Measurements from ENCODE around the gene PITPNM1. TPM values are rescaled to one million over a fixed set of nuclear protein-coding genes. Genes with fewer than 3 reads are reported as not detected.
"Not testable (repeated sequence)": the region's sequence is repeated elsewhere in the genome, so short reads cannot be mapped to it uniquely, and the experiment has no call there.

PITPNM1 gene
- total RNA-seq: 10 to 100 TPM in 3 of 7 donors, 1 to 10 TPM in 4; 3.1 to 77.2 (median 9.5) TPM
- polyA plus RNA-seq: 1 to 10 TPM; 5.3 to 6.1 TPM
- long read RNA-seq, donor 1, partial matches to known transcripts: 10 of 18 reads
- long read RNA-seq, donor 1, other reads (novel, unspliced or antisense): 8 of 18 reads
- long read RNA-seq, donor 2, full-length matches to known transcripts: 2 of 2 reads
- long read RNA-seq, donor 2, partial matches to known transcripts: 0 of 2 reads
- long read RNA-seq, donor 2, other reads (novel, unspliced or antisense): 0 of 2 reads
- long read RNA-seq, donor 3, full-length matches to known transcripts: 5 of 35 reads
- long read RNA-seq, donor 3, partial matches to known transcripts: 25 of 35 reads
- long read RNA-seq, donor 3, other reads (novel, unspliced or antisense): 5 of 35 reads

DNA sequence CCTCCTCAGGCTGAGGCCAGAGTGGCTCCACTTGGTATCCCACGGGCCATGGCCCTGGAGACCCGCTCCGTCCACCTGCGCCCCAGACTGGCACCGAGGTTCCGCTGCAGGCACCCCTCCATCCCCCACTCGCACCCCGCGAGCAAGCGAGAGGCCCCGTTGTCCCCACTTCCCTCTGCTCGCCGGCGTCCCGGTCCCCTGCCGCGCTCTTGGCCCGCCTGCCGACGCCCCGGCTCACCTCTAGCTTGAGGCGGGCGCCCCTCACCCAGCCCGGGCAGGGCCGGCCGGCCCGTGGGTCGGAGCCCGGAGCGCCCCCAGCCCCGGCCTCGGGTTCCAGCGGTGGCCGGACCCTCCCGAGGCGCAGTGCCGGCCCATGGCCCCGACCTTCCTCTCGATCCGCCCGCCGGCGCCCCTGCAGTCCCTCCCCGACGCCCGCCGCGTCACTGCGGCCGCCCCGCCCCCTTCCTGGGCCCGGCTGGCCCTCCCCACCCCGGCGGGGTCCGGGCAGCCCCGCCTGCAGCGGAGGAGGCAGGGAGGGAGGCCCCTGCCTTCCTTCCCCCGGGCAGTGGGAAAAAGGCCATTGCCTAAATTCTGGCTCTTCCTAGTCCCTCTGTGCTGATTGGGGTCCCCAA lies at the start of gene PITPNM1:
Gene PITPNM1, minus strand, starts transcription at position 414 of the 632 bp plus-strand sequence. CDS start 1,183 bp downstream, outside the sequence.
- peak within 1 kb of the TSS; percentile 4 to 39 for H3K27ac ChIP-seq
- WGBS, 3 donors: 1 to 2% (median 1%) methylated on average over 36 to 58 of the region's 58 CpGs
- peaks cover 13% of the 10 kb centered on the region for H3K4me1 ChIP-seq (ENCODE audit: insufficient read depth)
- peak within 1 kb of the TSS; percentile 37 for H3K4me3 ChIP-seq
- no peaks in the 10 kb centered on the region for H3K27me3 ChIP-seq
- peak in 3 of 5 donors; percentile 49 to 79 (median 71) for DNase-seq
- no peaks in the 10 kb centered on the region for H3K36me3 ChIP-seq
- no peaks in the 10 kb centered on the region for H3K9me3 ChIP-seq
- TF ChIP-seq EP300 (IDR thresholded peaks at IDR 0.05) (no peak), POLR2A (IDR thresholded peaks at IDR 0.05) (peak; percentile 18)
- intact Hi-C loops (cut with DNase I): loop anchor here in 3 of 4 donors (5.0 to 10.0 kb wide), 4 partner anchors 60 to 148 kb away; partner anchors contain the start of genes CORO1B (in 1 of the 3), PPP1CA (in 1 of the 3) and TBC1D10C (in 1 of the 3)

DNA sequence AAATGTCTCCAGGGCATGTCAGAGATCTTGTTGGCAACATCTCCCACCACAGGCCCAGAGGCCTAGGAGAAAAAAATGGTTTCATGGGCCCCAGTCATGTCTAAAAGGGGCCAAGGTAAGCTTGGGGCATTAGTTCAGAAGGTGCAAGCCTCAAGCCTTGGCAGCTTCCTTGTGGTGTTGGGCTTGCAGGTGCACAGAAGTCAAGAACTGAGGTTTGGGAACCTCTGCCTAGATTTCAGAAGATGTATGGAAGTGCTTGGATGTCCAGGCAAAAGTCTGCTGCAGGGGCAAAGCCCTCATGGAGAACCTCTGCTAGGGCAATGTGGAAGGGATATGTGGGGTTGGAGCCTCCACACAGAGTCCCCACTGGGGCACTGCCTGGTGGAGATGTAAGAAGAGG lies 46.5 kb upstream of the PITPNM1 start:
- H3K36me3 ChIP-seq; intact Hi-C loops (cut with DNase I); H3K27ac ChIP-seq; H3K27me3 ChIP-seq; H3K4me1 ChIP-seq (ENCODE audit: insufficient read depth); H3K4me3 ChIP-seq; H3K9me3 ChIP-seq; DNase-seq: not testable (repeated sequence)

GRCh38 chr11:67551127-67551526 lies 46.0 kb upstream of the PITPNM1 start:
- TF ChIP-seq CTCF (IDR thresholded peaks at IDR 0.05) (no peak), POLR2A (IDR thresholded peaks at IDR 0.05) (no peak), EP300 (IDR thresholded peaks at IDR 0.05) (no peak)
- H3K27me3 ChIP-seq: no peaks in the 10 kb centered on the region
- no peaks in the 10 kb centered on the region for H3K9me3 ChIP-seq
- no peaks in the 10 kb centered on the region for H3K36me3 ChIP-seq
- intact Hi-C loops (cut with DNase I): no loop called here
- H3K27ac ChIP-seq: no peak overlapping the region
- no peaks in the 10 kb centered on the region for H3K4me1 ChIP-seq (ENCODE audit: insufficient read depth)
- no peak overlapping the region for H3K4me3 ChIP-seq
- DNase-seq: no peak

- no peaks in the 10 kb centered on the region for H3K36me3 ChIP-seq
- no peak overlapping the region for H3K4me3 ChIP-seq
- no peaks in the 10 kb centered on the region for H3K27me3 ChIP-seq
- no peaks in the 10 kb centered on the region for H3K4me1 ChIP-seq (ENCODE audit: insufficient read depth)
- 83 to 87% (median 87%) methylated on average over 9 of the region's 9 CpGs for WGBS, 3 donors
- no peaks in the 10 kb centered on the region for H3K9me3 ChIP-seq
- no peak for DNase-seq
- intact Hi-C loops (cut with DNase I): no loop called here
- TF ChIP-seq EP300 (IDR thresholded peaks at IDR 0.05) (no peak), POLR2A (IDR thresholded peaks at IDR 0.05) (no peak), CTCF (IDR thresholded peaks at IDR 0.05) (no peak)
- H3K27ac ChIP-seq: no peak overlapping the region
These were observed 43.5 kb upstream of the PITPNM1 start for GRCh38 chr11:67548555-67549110.

- 79 to 87% (median 83%) methylated on average over 4 of the region's 4 CpGs for WGBS, 3 donors
- H3K4me3 ChIP-seq; H3K36me3 ChIP-seq; H3K27ac ChIP-seq; DNase-seq; H3K9me3 ChIP-seq; intact Hi-C loops (cut with DNase I); H3K27me3 ChIP-seq; H3K4me1 ChIP-seq (ENCODE audit: insufficient read depth): not testable (repeated sequence)
These were observed 42.9 kb upstream of the PITPNM1 start for GRCh38 chr11:67548112-67548511.
